ENCODE results near the gene CDH12. TPM values are rescaled to one million over a fixed set of nuclear protein-coding genes. Genes with fewer than 3 reads are reported as not detected.

The CDH12 gene
- total and polyA plus RNA-seq, 10 of the 15 experiments (the other 5 are each of a cell fraction or from before 2014, with no cell fraction given) = 0.03 to 0.16 TPM; not detected in 8

- WGBS (ENCODE audit: insufficient coverage, insufficient replicate concordance, low lambda C conversion rate, missing lambda C conversion rate) = 35% methylated on average over 3 of the region's 3 CpGs
- ChIA-PET SMC1A (ENCODE audit: uncharacterized antibody, unreplicated experiment) (no interaction called here), POLR2A (no interaction called here), RAD21 (ENCODE audit: unreplicated experiment) (no interaction called here), CTCF (interaction anchor here (0.6 kb wide), 1 partner anchor 168 kb away, joined by 3 read pairs; no protein-coding TSS in a partner anchor)
- no peak overlapping the region for H3K4me2 ChIP-seq (ENCODE audit: control insufficient read depth, insufficient read depth)
- H3K27me3 ChIP-seq (replicated peaks in 1 of 2; ENCODE audit: control insufficient read depth in 2 of 2, insufficient read depth in 2 of 2, low read length in 1 of 2) = no peaks in the 10 kb centered on the region
- in situ Hi-C loops (cut with MboI) = no loop called here
- no peaks in the 10 kb centered on the region for H3K79me2 ChIP-seq (ENCODE audit: control insufficient read depth, insufficient read depth, low read length)
- H2AFZ ChIP-seq (ENCODE audit: control insufficient read depth, low read depth, low read length) = no peak overlapping the region
- no peak overlapping the region for H3K9ac ChIP-seq (ENCODE audit: control insufficient read depth, insufficient read depth, low read length)
- H4K20me1 ChIP-seq (ENCODE audit: control insufficient read depth, insufficient read depth) = no peaks in the 10 kb centered on the region
- no peak for DNase-seq (ENCODE audit: low read depth, low spot score)
- H3K4me1 ChIP-seq (ENCODE audit: control insufficient read depth, insufficient read depth, low read length) = no peaks in the 10 kb centered on the region
- intact Hi-C loops (cut with micrococcal nuclease; ENCODE audit: unreplicated experiment) = no loop called here
- no peaks in the 10 kb centered on the region for H3K36me3 ChIP-seq (ENCODE audit: control insufficient read depth in 2 of 2, insufficient read depth in 2 of 2, low read length in 1 of 2)
- H3K27ac ChIP-seq (ENCODE audit: control insufficient read depth, insufficient read depth) = no peak overlapping the region
- no TSS peak for BruUV-seq (replicated peaks)
- H3K9me3 ChIP-seq (replicated peaks; ENCODE audit: control insufficient read depth, insufficient read depth, low read length) = no peaks in the 10 kb centered on the region
- ATAC-seq = no peak
- no peak for FAIRE-seq
- H3K4me3 ChIP-seq = no peak overlapping the region
- no peak for TF ChIP-seq BCL11A (IDR thresholded peaks at IDR 0.05; ENCODE audit: low read depth, low read length)
- no peak for TF ChIP-seq ZBED1 (IDR thresholded peaks at IDR 0.05; ENCODE audit: borderline replicate concordance)
- no peak for TF ChIP-seq HSF1 (IDR thresholded peaks at IDR 0.05; ENCODE audit: low read depth, low read length)
- TF ChIP-seq SRF (IDR thresholded peaks at IDR 0.05; ENCODE audit: low read depth in 2 of 2, low read length in 2 of 2) = no peak
- no peak for TF ChIP-seq PKNOX1 (IDR thresholded peaks at IDR 0.05)
- TF ChIP-seq PBX3 (IDR thresholded peaks at IDR 0.05; ENCODE audit: insufficient replicate concordance, low read depth, low read length) = no peak
- no peak for TF ChIP-seq RBBP5 (conservative IDR thresholded peaks at IDR 0.05)
- no peak for TF ChIP-seq CEBPB (IDR thresholded peaks at IDR 0.05; ENCODE audit: borderline replicate concordance in 1 of 2, low read depth in 2 of 2, low read length in 2 of 2)
- TF ChIP-seq ZNF687 (IDR thresholded peaks at IDR 0.05) = no peak
- no peak for TF ChIP-seq FOXM1 (IDR thresholded peaks at IDR 0.05; ENCODE audit: low read depth, low read length)
- no peak for TF ChIP-seq ATF3 (IDR thresholded peaks at IDR 0.05; ENCODE audit: borderline replicate concordance, extremely low read depth, low read depth, low read length)
- TF ChIP-seq FOS (IDR thresholded peaks at IDR 0.05; ENCODE audit: borderline replicate concordance, extremely low read depth, insufficient read length) = no peak
- TF ChIP-seq YY1 (IDR thresholded peaks at IDR 0.05; ENCODE audit: low read depth, low read length) = no peak
- no peak for TF ChIP-seq E4F1 (IDR thresholded peaks at IDR 0.05; ENCODE audit: borderline replicate concordance, partially characterized antibody)
Observed at GRCh38 chr5:22431840-22432239, 421.3 kb downstream of the CDH12 start.

All from GM12878 (cell line).